OCI-LY3 (cell line): Measurements from ENCODE around the gene IL1RAPL1.

Source experiments
- H2AFZ ChIP-seq: fragments of 200-600, 300-600 bp; shearing (Covaris generic); 2 replicates; pipeline ENCODE4 v1.6.0; 2014; ENCODE audit warnings: antibody characterized with exemption, low read depth, low read length
- H3K27ac ChIP-seq: fragments of 200-600, 300-600 bp; sonication (generic); 2 replicates; pipeline ENCODE4 v1.5.1; 2014; ENCODE audit warnings: mild to moderate bottlenecking, low read length, moderate library complexity, mixed read lengths
- H3K27me3 ChIP-seq: fragments of 200-600, 300-600 bp; sonication (generic); 2 replicates; pipeline ENCODE4 v1.6.1; 2014; ENCODE audit warnings: low read depth, low read length, mixed read lengths
- H3K36me3 ChIP-seq: fragments of 200-600, 300-600 bp; sonication (generic); replicated peaks from 2 replicates; pipeline ENCODE3; 2014; ENCODE audit warnings: low read depth, low read length, mixed read lengths
- H3K4me1 ChIP-seq: fragments of 300-600, 200-600 bp; sonication (generic); 2 replicates; pipeline ENCODE4 v1.6.1; 2014; ENCODE audit warnings: low read length, mixed read lengths
- H3K4me2 ChIP-seq: fragments of 200-600, 300-600 bp; sonication (generic); 2 replicates; pipeline ENCODE4 v1.6.1; 2014; ENCODE audit warnings: low read length, mixed read lengths
- H3K4me3 ChIP-seq: fragments of 300-600, 200-600 bp; sonication (generic); 2 replicates; pipeline ENCODE4 v1.5.1; 2014; ENCODE audit warnings: antibody characterized with exemption, mild to moderate bottlenecking, low read length, moderate library complexity
- H3K79me2 ChIP-seq: fragments of 300-600, 200-600 bp; shearing (Covaris generic); 2 replicates; pipeline ENCODE4 v1.6.1; 2014; ENCODE audit warnings: mild to moderate bottlenecking, low read length, mixed read lengths
- H3K9ac ChIP-seq: fragments of 300-600, 200-600 bp; shearing (Covaris generic); 2 replicates; pipeline ENCODE4 v1.6.0; 2014; ENCODE audit warnings: mild to moderate bottlenecking, low read length, moderate library complexity
- H3K9me3 ChIP-seq: fragments of 200-600, 300-600 bp; shearing (Covaris generic); 2 replicates; pipeline ENCODE4 v1.6.1; 2014; ENCODE audit warnings: low read length, mixed read lengths; ENCODE audit not compliant: insufficient read depth
- H4K20me1 ChIP-seq: fragments of 200-600, 300-600 bp; sonication (generic); 2 replicates; pipeline ENCODE4 v1.6.1; 2016; ENCODE audit warnings: low read length, mixed read lengths; ENCODE audit not compliant: insufficient read depth
- CTCF ChIP-seq: fragments of 200-600, 300-600 bp; sonication (generic); IDR thresholded peaks from 2 replicates; pipeline ENCODE4 v1.5.1; 2014; ENCODE audit warnings: antibody characterized with exemption, low read length, low read depth
- EZH2phosphoT487 ChIP-seq: fragments of 200-600 bp; shearing (Covaris generic); IDR thresholded peaks from 2 replicates; pipeline ENCODE4 v1.6.1; 2018; ENCODE audit warnings: antibody characterized with exemption, mixed run types, low read depth

Gene IL1RAPL1

GRCh38 chrX:29653721-29654120, 1066.5 kb downstream of the IL1RAPL1 start:
- H3K4me3 ChIP-seq, result no peak overlapping the region
- no peaks in the 10 kb centered on the region for H3K36me3 ChIP-seq
- no peak overlapping the region for H3K9ac ChIP-seq
- no peaks in the 10 kb centered on the region for H3K4me1 ChIP-seq
- H3K4me2 ChIP-seq, result no peak overlapping the region
- no peaks in the 10 kb centered on the region for H4K20me1 ChIP-seq
- TF ChIP-seq CTCF (no peak), EZH2phosphoT487 (no peak)
- no peaks in the 10 kb centered on the region for H3K9me3 ChIP-seq
- no peaks in the 10 kb centered on the region for H3K79me2 ChIP-seq
- no peak overlapping the region for H3K27ac ChIP-seq
- no peak overlapping the region for H2AFZ ChIP-seq
- H3K27me3 ChIP-seq, result no peaks in the 10 kb centered on the region

- no peaks in the 10 kb centered on the region for H3K36me3 ChIP-seq
Measured at GRCh38 chrX:29659911-29660310, 1072.7 kb downstream of the IL1RAPL1 start.

GRCh38 chrX:29661290-29661689, 1074.0 kb downstream of the IL1RAPL1 start:
- H3K4me3 ChIP-seq, result no peak overlapping the region
- H3K4me1 ChIP-seq, result peaks cover 8% of the 10 kb centered on the region
- no peak overlapping the region for H3K27ac ChIP-seq
- H3K4me2 ChIP-seq, result no peak overlapping the region
- TF ChIP-seq CTCF, result no peak
- TF ChIP-seq EZH2phosphoT487, result no peak
- no peaks in the 10 kb centered on the region for H3K36me3 ChIP-seq
- H3K27me3 ChIP-seq, result no peaks in the 10 kb centered on the region
- no peak overlapping the region for H3K9ac ChIP-seq
- no peaks in the 10 kb centered on the region for H4K20me1 ChIP-seq
- no peaks in the 10 kb centered on the region for H3K9me3 ChIP-seq
- H2AFZ ChIP-seq, result no peak overlapping the region
- no peaks in the 10 kb centered on the region for H3K79me2 ChIP-seq

More at GRCh38 chrX:29659911-29660310, 1072.7 kb downstream of the IL1RAPL1 start:
- H3K27ac ChIP-seq, result no peak overlapping the region
- no peak overlapping the region for H3K4me3 ChIP-seq
- TF ChIP-seq CTCF (no peak), EZH2phosphoT487 (no peak)
- no peaks in the 10 kb centered on the region for H4K20me1 ChIP-seq
- no peak overlapping the region for H3K4me2 ChIP-seq
- no peak overlapping the region for H2AFZ ChIP-seq
- peaks cover 8% of the 10 kb centered on the region for H3K4me1 ChIP-seq
- H3K9me3 ChIP-seq, result no peaks in the 10 kb centered on the region
- H3K27me3 ChIP-seq, result no peaks in the 10 kb centered on the region
- H3K79me2 ChIP-seq, result no peaks in the 10 kb centered on the region
- H3K9ac ChIP-seq, result no peak overlapping the region

GRCh38 chrX:29662101-29662500, 1074.9 kb downstream of the IL1RAPL1 start:
- Histone ChIP-seq H3K27ac (no peak overlapping the region), H3K4me2 (no peak overlapping the region), H3K79me2 (no peaks in the 10 kb centered on the region), H3K4me1 (peaks cover 8% of the 10 kb centered on the region), H3K9me3 (no peaks in the 10 kb centered on the region), H3K27me3 (no peaks in the 10 kb centered on the region), H3K36me3 (no peaks in the 10 kb centered on the region), H2AFZ (no peak overlapping the region), H3K4me3 (no peak overlapping the region), H3K9ac (no peak overlapping the region), H4K20me1 (no peaks in the 10 kb centered on the region)
- TF ChIP-seq CTCF, result no peak
- TF ChIP-seq EZH2phosphoT487, result no peak
